SIG-M5 treated with dmso at 0.1 percent for 504 hours (cell line): ENCODE data around the gene FHIT.
"Not testable (repeated sequence)": the region's sequence is repeated elsewhere in the genome, so short reads cannot be mapped to it uniquely, and the experiment has no call there.

Experiments
- DNase-seq: peaks from one replicate; lab custom pipeline; 2025; ENCODE audit not compliant: unreplicated experiment; lab: John Stamatoyannopoulos, UW

Gene FHIT

GRCh38 chr3:60948488-60948887, 302.8 kb downstream of the FHIT start:
- no peak for DNase-seq

- no peak for DNase-seq
Measured at GRCh38 chr3:60935709-60936108, 315.5 kb downstream of the FHIT start.

- no peak for DNase-seq
Measured at GRCh38 chr3:60933824-60934223, 317.4 kb downstream of the FHIT start.

- no peak for DNase-seq
Measured at GRCh38 chr3:60932643-60933042, 318.6 kb downstream of the FHIT start.

- DNase-seq = no peak
Measured at GRCh38 chr3:60932170-60932569, 319.1 kb downstream of the FHIT start.

- DNase-seq = no peak
Measured at GRCh38 chr3:60931452-60931851, 319.8 kb downstream of the FHIT start.

GRCh38 chr3:60920519-60920918, 330.7 kb downstream of the FHIT start:
- no peak for DNase-seq

GRCh38 chr3:60919296-60919695, 332.0 kb downstream of the FHIT start:
- DNase-seq = no peak

GRCh38 chr3:60917141-60917540, 334.1 kb downstream of the FHIT start:
- DNase-seq = no peak

- no peak for DNase-seq
Measured at GRCh38 chr3:60916546-60916945, 334.7 kb downstream of the FHIT start.

- no peak for DNase-seq
Measured at GRCh38 chr3:60913474-60913873, 337.8 kb downstream of the FHIT start.

- DNase-seq = no peak
Measured at GRCh38 chr3:60912876-60913275, 338.4 kb downstream of the FHIT start.

- no peak for DNase-seq
Measured at GRCh38 chr3:60912142-60912541, 339.1 kb downstream of the FHIT start.

GRCh38 chr3:60909526-60909925, 341.7 kb downstream of the FHIT start:
- DNase-seq = peak; percentile 15

GRCh38 chr3:60906283-60906682, 345.0 kb downstream of the FHIT start:
- DNase-seq = no peak

GRCh38 chr3:60898321-60898720, 352.9 kb downstream of the FHIT start:
- DNase-seq = no peak

GRCh38 chr3:60893946-60894345, 357.3 kb downstream of the FHIT start:
- DNase-seq = no peak

GRCh38 chr3:60890226-60890625, 361.0 kb downstream of the FHIT start:
- no peak for DNase-seq

- not testable (repeated sequence) for DNase-seq
Measured at GRCh38 chr3:60888952-60889351, 362.3 kb downstream of the FHIT start.

- DNase-seq = no peak
Measured at GRCh38 chr3:60887574-60887973, 363.7 kb downstream of the FHIT start.

GRCh38 chr3:60886518-60886917, 364.7 kb downstream of the FHIT start:
- DNase-seq = no peak

- DNase-seq = no peak
Measured at GRCh38 chr3:60884005-60884404, 367.2 kb downstream of the FHIT start.

GRCh38 chr3:60877188-60877587, 374.1 kb downstream of the FHIT start:
- no peak for DNase-seq

- DNase-seq = no peak
Measured at GRCh38 chr3:60870396-60870795, 380.9 kb downstream of the FHIT start.
